ENCODE measurements around the gene FRMPD1. TPM values are rescaled to one million over a fixed set of nuclear protein-coding genes. Genes with fewer than 3 reads are reported as not detected.

FRMPD1 gene
- total and polyA plus RNA-seq, 2 of the 4 experiments (the other 2 are of a cell fraction): not detected

DNA sequence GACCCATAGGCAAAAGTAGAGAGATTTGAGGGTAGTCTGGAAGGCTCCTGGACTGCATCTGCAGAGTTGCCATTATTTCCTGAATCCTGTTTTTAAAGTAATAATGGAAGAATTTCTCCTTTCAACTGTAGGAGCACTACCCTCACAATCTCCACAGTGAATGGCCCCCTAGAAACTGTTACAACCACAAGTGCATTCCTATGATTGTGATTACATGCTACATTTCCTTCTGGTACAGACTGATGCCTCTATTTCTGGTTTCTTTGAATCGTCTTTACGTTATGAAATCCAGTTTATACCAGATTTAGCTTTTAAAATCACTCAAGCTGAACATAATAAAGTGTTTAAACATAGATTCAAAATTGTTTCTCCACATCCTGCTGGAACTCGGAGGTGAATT is 49.4 kb downstream of the FRMPD1 start:
- Histone ChIP-seq H4K8ac (ENCODE audit: low read depth in 2 of 2, low read length in 2 of 2) (no peak overlapping the region), H2BK120ac (ENCODE audit: low read depth, low read length) (no peak overlapping the region), H2BK5ac (ENCODE audit: low read depth, low read length, poor library complexity, severe bottlenecking) (no peak overlapping the region), H3K18ac (ENCODE audit: low read depth, low read length) (no peak overlapping the region), H3K79me1 (ENCODE audit: low read depth in 1 of 2, low read length in 2 of 2) (no peaks in the 10 kb centered on the region), H3K23ac (ENCODE audit: low read depth, low read length) (no peak overlapping the region), H3K9ac (ENCODE audit: low read depth, low read length) (no peak overlapping the region), H2AK5ac (ENCODE audit: low read depth, low read length) (no peak overlapping the region), H3K9me3 (ENCODE audit: control insufficient read depth, insufficient read depth, low read length) (no peaks in the 10 kb centered on the region), H3K4me2 (ENCODE audit: low read depth, low read length) (no peak overlapping the region), H4K20me1 (ENCODE audit: insufficient read depth, low read length) (no peaks in the 10 kb centered on the region), H3K4me1 (ENCODE audit: control insufficient read depth, insufficient read depth, low read length) (no peaks in the 10 kb centered on the region), H4K5ac (ENCODE audit: low read depth, low read length) (no peak overlapping the region), H3K4me3 (ENCODE audit: insufficient read depth, low read depth, low read length) (no peak overlapping the region), H3K56ac (ENCODE audit: extremely low read depth, insufficient read depth, low read length) (no peak overlapping the region), H2BK20ac (ENCODE audit: low read depth, low read length) (no peak overlapping the region), H2BK15ac (ENCODE audit: low read depth, low read length) (no peak overlapping the region), H2AFZ (replicated peaks; ENCODE audit: low read length, poor library complexity) (no peak overlapping the region), H3K27ac (ENCODE audit: insufficient read depth, low read length) (no peak overlapping the region), H2AK9ac (replicated peaks; ENCODE audit: low read depth, low read length, poor library complexity) (no peak overlapping the region), H3K4ac (ENCODE audit: low read depth, low read length) (no peak overlapping the region), H3K36me3 (ENCODE audit: control insufficient read depth, insufficient read depth, low read length) (no peaks in the 10 kb centered on the region), H3K27me3 (ENCODE audit: control insufficient read depth, insufficient read depth, low read length) (peaks cover 14% of the 10 kb centered on the region), H3K9me1 (ENCODE audit: insufficient read depth, low read length) (no peaks in the 10 kb centered on the region), H4K91ac (ENCODE audit: insufficient read depth, low read depth, low read length) (no peak overlapping the region), H3K14ac (replicated peaks; ENCODE audit: low read depth, low read length) (no peak overlapping the region)
- dilution Hi-C loops (cut with HindIII; ENCODE audit: low sequenced_read_pairs, unreplicated experiment) (no loop called here), intact Hi-C loops (cut with micrococcal nuclease) (no loop called here), in situ Hi-C loops (cut with MboI; ENCODE audit: low sequenced_read_pairs) (no loop called here)
- DNase-seq: no peak
- no TSS peak for BruUV-seq (replicated peaks)
- TF ChIP-seq, protein P1, sequence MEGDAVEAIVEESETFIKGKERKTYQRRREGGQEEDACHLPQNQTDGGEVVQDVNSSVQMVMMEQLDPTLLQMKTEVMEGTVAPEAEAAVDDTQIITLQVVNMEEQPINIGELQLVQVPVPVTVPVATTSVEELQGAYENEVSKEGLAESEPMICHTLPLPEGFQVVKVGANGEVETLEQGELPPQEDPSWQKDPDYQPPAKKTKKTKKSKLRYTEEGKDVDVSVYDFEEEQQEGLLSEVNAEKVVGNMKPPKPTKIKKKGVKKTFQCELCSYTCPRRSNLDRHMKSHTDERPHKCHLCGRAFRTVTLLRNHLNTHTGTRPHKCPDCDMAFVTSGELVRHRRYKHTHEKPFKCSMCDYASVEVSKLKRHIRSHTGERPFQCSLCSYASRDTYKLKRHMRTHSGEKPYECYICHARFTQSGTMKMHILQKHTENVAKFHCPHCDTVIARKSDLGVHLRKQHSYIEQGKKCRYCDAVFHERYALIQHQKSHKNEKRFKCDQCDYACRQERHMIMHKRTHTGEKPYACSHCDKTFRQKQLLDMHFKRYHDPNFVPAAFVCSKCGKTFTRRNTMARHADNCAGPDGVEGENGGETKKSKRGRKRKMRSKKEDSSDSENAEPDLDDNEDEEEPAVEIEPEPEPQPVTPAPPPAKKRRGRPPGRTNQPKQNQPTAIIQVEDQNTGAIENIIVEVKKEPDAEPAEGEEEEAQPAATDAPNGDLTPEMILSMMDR (conservative IDR thresholded peaks at IDR 0.05; ENCODE audit: low read depth, low read length): no peak
- TF ChIP-seq RCOR1 (IDR thresholded peaks at IDR 0.05; ENCODE audit: insufficient replicate concordance, low read length) (no peak), POLR2A (IDR thresholded peaks at IDR 0.05; ENCODE audit: low read depth, low read length) (no peak), CHD1 (IDR thresholded peaks at IDR 0.05; ENCODE audit: low read depth, low read length) (no peak), MXI1 (IDR thresholded peaks at IDR 0.05; ENCODE audit: borderline replicate concordance, low read depth, low read length) (no peak), RAD21 (IDR thresholded peaks at IDR 0.05; ENCODE audit: low read length) (no peak), BHLHE40 (IDR thresholded peaks at IDR 0.05; ENCODE audit: low read depth, low read length) (no peak), CEBPB (IDR thresholded peaks at IDR 0.05; ENCODE audit: low read depth, low read length) (no peak), MAFK (IDR thresholded peaks at IDR 0.05; ENCODE audit: low read depth, low read length) (no peak), SMC3 (IDR thresholded peaks at IDR 0.05; ENCODE audit: low read depth, low read length) (no peak), NFE2L2 (IDR thresholded peaks at IDR 0.05; ENCODE audit: low read depth, low read length) (no peak)
- ATAC-seq (ENCODE audit: low read depth): no peak
- ChIA-PET POLR2A (ENCODE audit: unreplicated experiment) (no interaction called here), CTCF (interaction anchor here (1.1 kb wide), 1 partner anchor 22 kb away, joined by 3 read pairs; no protein-coding TSS in a partner anchor)
- WGBS, 2 experiments (ENCODE audit: extremely low coverage in 2 of 2, insufficient read length in 1 of 2): no CpG with 5 or more reads among the region's 3 CpGs

All from IMR-90 (cell line).